PC-9 (cell line): ENCODE data around the gene MPIG6B.

Experiments
- CTCF ChIP-seq: fragments of 200-600 bp; sonication (generic); conservative IDR thresholded peaks from 2 replicates; pipeline ENCODE4 v1.6.1; 2017; ENCODE audit warnings: mixed run types, antibody characterized with exemption, mild to moderate bottlenecking, moderate library complexity
- EZH2 ChIP-seq: fragments of 200-600 bp; sonication (generic); IDR thresholded peaks from 2 replicates; pipeline ENCODE4 v1.8.0; 2017; ENCODE audit warnings: antibody characterized with exemption, low read depth

DNA sequence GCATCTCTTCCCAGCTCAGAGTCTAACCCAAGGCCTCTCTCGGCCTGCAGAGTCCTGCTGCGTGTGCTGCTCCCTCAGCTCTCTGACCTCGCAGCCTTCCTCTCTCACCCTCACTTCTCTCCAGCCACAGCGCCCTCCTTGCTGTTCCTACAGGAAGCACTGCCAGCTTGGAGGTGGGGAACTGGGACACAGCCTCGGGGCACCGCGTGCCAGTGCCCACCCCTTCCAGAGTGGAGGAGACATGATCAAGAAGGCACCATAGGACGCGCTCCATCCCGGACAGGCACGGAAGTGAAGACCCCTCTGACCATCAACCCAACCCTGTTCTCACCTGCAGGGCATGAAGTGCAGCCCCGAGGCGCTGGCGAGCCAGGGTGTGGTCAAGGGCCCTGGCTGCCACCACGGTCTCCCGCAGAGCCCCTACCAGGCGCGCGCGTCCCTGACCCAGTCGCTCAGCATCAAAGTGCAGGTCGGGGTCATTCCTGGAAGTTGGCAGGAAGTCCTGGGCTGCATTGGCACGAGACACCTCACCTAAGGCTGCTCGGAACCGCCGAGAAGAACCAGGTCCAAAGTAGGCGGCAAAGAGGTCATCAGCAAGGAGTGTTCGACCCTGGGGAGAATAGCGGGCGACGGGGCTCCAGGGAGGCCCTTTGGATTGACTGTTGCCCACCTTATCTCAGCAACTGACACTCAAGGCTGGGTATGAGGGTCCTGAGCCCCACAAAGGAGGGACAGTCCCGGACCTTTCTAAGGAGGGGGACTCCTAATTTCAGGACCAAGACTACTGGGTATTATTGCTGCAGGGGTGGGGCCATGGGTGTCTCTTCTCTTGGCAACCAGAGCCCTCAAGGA lies 52.7 kb downstream of the MPIG6B start:
- TF ChIP-seq CTCF, result no peak
- no peak for TF ChIP-seq EZH2
